ENCODE data around the gene YAE1. TPM values are rescaled to one million over a fixed set of nuclear protein-coding genes. Genes with fewer than 3 reads are reported as not detected.

YAE1 gene
- total and polyA plus RNA-seq, 12 donors = 11.1 to 77.2 (median 23.7) TPM

- intact Hi-C loops (cut with DNase I) = no loop called here
- TF ChIP-seq, protein P1, sequence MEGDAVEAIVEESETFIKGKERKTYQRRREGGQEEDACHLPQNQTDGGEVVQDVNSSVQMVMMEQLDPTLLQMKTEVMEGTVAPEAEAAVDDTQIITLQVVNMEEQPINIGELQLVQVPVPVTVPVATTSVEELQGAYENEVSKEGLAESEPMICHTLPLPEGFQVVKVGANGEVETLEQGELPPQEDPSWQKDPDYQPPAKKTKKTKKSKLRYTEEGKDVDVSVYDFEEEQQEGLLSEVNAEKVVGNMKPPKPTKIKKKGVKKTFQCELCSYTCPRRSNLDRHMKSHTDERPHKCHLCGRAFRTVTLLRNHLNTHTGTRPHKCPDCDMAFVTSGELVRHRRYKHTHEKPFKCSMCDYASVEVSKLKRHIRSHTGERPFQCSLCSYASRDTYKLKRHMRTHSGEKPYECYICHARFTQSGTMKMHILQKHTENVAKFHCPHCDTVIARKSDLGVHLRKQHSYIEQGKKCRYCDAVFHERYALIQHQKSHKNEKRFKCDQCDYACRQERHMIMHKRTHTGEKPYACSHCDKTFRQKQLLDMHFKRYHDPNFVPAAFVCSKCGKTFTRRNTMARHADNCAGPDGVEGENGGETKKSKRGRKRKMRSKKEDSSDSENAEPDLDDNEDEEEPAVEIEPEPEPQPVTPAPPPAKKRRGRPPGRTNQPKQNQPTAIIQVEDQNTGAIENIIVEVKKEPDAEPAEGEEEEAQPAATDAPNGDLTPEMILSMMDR (IDR thresholded peaks at IDR 0.05) = no peak
- no peak for TF ChIP-seq POLR2A (IDR thresholded peaks at IDR 0.05)
- no peaks in the 10 kb centered on the region for H3K36me3 ChIP-seq (replicated peaks in 1 of 2)
- no peak for DNase-seq
- peaks cover 0 to 5% of the 10 kb centered on the region in 2 donors for H3K4me1 ChIP-seq (replicated peaks in 1 of 2)
- no peak overlapping the region for H3K27ac ChIP-seq
- H3K4me3 ChIP-seq = no peak overlapping the region
- no peaks in the 10 kb centered on the region for H3K9me3 ChIP-seq (replicated peaks in 1 of 3)
- H3K27me3 ChIP-seq = no peaks in the 10 kb centered on the region
Measured at GRCh38 chr7:39617005-39617404, 50.8 kb downstream of the YAE1 start.

DNA sequence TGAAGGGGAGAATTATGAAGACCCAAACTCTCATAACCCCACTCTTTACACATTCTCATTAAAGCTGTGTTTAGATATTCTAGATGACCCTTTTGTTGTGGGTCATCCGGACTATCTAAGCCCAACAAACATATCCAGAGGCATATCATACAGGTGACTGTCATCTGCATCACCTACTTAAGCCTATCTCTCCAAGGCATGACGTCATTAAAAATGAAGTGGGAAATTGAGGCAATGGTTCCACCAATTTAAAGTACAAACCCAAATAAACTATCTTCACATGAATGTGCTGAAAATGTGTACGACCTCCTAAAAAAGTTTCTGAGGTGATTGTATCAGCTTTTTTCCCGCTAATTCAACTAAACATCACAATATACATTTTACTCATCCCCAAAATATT is 52.7 kb downstream of the YAE1 start:
- Histone ChIP-seq H3K27ac (no peak overlapping the region), H3K4me3 (no peak overlapping the region), H3K36me3 (replicated peaks in 1 of 2) (no peaks in the 10 kb centered on the region), H3K27me3 (no peaks in the 10 kb centered on the region), H3K9me3 (replicated peaks in 1 of 3) (no peaks in the 10 kb centered on the region), H3K4me1 (replicated peaks in 1 of 2) (peaks cover 5 to 13% of the 10 kb centered on the region in 2 donors)
- no peak for DNase-seq
- WGBS, 4 donors = 84 to 92% (median 88%) methylated on average over 4 of the region's 4 CpGs
- intact Hi-C loops (cut with DNase I) = no loop called here
- TF ChIP-seq POLR2A (IDR thresholded peaks at IDR 0.05) = no peak
- TF ChIP-seq, protein P1 (IDR thresholded peaks at IDR 0.05) = no peak

DNA sequence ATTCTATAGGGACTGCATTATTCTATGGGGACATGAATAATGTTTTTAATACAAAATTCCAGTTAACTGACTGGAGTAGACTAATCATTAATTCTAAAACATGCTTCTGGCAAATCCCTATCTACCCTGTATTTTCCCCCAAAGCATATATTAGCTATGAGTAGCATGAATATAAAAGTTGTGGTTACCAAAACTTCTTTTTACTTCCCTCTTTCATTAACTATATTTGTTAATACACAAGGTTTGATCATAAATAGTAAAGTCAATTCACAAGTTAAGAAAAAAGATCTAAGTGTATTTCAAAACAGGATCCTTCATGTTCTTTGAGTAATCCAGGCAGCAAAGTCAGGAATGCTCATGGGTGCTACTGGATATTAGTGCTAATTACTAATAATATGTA is 54.3 kb downstream of the YAE1 start:
- intact Hi-C loops (cut with DNase I) = no loop called here
- no peak for TF ChIP-seq POLR2A (IDR thresholded peaks at IDR 0.05)
- TF ChIP-seq, protein P1 (IDR thresholded peaks at IDR 0.05) = no peak

DNA sequence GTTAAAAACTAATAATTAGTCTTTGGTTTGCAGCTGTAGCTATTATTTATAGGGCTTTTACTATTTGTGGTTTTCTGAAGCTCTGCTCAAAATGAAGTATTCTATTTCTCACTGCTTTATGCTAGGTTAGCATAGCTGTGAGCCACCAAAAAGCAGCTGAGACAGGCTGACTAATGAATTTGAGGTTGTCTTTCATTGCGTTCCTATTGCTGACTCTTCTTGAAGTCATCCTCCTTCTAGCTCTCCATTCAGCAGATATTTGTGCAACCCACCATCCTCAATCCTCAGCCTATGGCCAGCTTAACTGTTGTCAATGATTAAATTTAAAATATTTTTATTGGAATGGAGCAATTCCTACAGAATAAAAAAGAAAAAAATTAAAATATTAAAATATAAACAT is 55.1 kb downstream of the YAE1 start:
- intact Hi-C loops (cut with DNase I) = no loop called here
- no peaks in the 10 kb centered on the region for H3K27me3 ChIP-seq
- TF ChIP-seq, protein P1 (IDR thresholded peaks at IDR 0.05) = no peak
- TF ChIP-seq POLR2A (IDR thresholded peaks at IDR 0.05) = no peak
- no peaks in the 10 kb centered on the region for H3K9me3 ChIP-seq (replicated peaks in 1 of 3)
- no peak overlapping the region for H3K4me3 ChIP-seq
- DNase-seq = no peak
- no peak overlapping the region for H3K27ac ChIP-seq
- peaks cover 25 to 33% of the 10 kb centered on the region in 2 donors for H3K4me1 ChIP-seq (replicated peaks in 1 of 2)
- H3K36me3 ChIP-seq (replicated peaks in 1 of 2) = no peaks in the 10 kb centered on the region
- 58 to 79% (median 67%) methylated on average over 1 of the region's 1 CpG for WGBS, 4 donors

More for the DNA sequence above, 54.3 kb downstream of the YAE1 start:
- DNase-seq = no peak
- Histone ChIP-seq H3K4me3 (no peak overlapping the region), H3K9me3 (replicated peaks in 1 of 3) (no peaks in the 10 kb centered on the region), H3K4me1 (replicated peaks in 1 of 2) (peaks cover 18 to 25% of the 10 kb centered on the region in 2 donors), H3K27ac (no peak overlapping the region), H3K36me3 (replicated peaks in 1 of 2) (no peaks in the 10 kb centered on the region), H3K27me3 (no peaks in the 10 kb centered on the region)
